IPS-20b (cell line): Measurements from ENCODE around the gene CIAO2A.
"Not testable (repeated sequence)": the region's sequence is repeated elsewhere in the genome, so short reads cannot be mapped to it uniquely, and the experiment has no call there.

Experiments used
- H3K27ac ChIP-seq: one replicate; pipeline ENCODE4 v1.5.1; 2013; ENCODE audit warnings: low read length
- H3K27me3 ChIP-seq: 2 replicates; pipeline ENCODE4 v1.6.1; 2013; ENCODE audit warnings: mild to moderate bottlenecking, low read length, inconsistent platforms; ENCODE audit not compliant: insufficient read depth
- H3K36me3 ChIP-seq: 2 replicates; pipeline ENCODE4 v1.6.1; 2013; ENCODE audit warnings: low read depth, mild to moderate bottlenecking, inconsistent platforms, low read length, moderate library complexity; ENCODE audit not compliant: insufficient read depth
- H3K4me1 ChIP-seq: 2 replicates; pipeline ENCODE4 v1.6.1; 2013; ENCODE audit warnings: mild to moderate bottlenecking, control low read depth, inconsistent platforms, low read length, moderate library complexity; ENCODE audit not compliant: insufficient read depth
- H3K4me3 ChIP-seq: 2 replicates; pipeline ENCODE4 v1.5.1; 2013; ENCODE audit warnings: mild to moderate bottlenecking, low read length, inconsistent platforms
- H3K9ac ChIP-seq: 2 replicates; pipeline ENCODE4 v1.6.1; 2013; ENCODE audit warnings: low read depth, mild to moderate bottlenecking, inconsistent platforms, low read length, moderate library complexity
- H3K9me3 ChIP-seq: 2 replicates; pipeline ENCODE4 v1.6.1; 2013; ENCODE audit warnings: mild to moderate bottlenecking, low read depth, low read length, inconsistent platforms; ENCODE audit not compliant: insufficient read depth

Gene CIAO2A

DNA sequence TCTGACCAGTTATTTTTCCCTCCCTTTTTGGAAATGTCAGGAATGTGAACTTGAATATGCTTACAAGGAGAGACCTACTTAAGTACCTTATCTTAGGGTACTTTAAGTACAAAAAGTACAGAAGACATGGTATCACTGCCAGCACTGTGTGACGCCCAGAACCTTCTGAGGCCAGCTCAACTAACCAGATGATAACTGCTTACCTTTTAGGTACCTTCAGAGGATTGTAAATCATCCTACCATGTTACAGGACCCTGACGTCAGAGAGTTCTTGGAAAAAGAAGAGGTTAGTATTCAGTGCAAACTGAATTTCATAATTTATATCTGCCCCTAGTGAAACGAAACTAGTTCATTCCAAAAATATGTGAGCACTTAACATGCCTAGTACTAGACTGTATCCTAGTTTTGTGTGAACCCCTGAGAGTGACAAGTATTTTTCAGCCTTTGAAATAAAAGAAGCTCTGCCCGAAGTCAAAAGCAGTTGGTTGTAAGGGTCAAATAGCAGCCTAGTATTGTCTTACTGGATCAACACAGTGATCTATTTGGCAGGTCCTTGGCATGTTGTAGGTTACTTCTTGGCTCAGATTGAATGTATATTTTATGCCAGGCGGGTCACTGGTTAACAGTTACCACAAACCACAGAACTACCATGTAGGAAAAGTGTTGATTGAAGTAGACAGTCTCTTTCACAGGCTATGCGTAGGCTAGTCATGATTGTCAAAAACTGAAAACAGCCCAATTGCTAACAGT, 34.1 kb upstream of the CIAO2A start:
- no peak overlapping the region for H3K4me3 ChIP-seq
- H3K27ac ChIP-seq = no peak overlapping the region
- H3K36me3 ChIP-seq = peaks cover 76% of the 10 kb centered on the region
- no peaks in the 10 kb centered on the region for H3K9me3 ChIP-seq
- no peaks in the 10 kb centered on the region for H3K4me1 ChIP-seq
- no peak overlapping the region for H3K9ac ChIP-seq
- no peaks in the 10 kb centered on the region for H3K27me3 ChIP-seq

DNA sequence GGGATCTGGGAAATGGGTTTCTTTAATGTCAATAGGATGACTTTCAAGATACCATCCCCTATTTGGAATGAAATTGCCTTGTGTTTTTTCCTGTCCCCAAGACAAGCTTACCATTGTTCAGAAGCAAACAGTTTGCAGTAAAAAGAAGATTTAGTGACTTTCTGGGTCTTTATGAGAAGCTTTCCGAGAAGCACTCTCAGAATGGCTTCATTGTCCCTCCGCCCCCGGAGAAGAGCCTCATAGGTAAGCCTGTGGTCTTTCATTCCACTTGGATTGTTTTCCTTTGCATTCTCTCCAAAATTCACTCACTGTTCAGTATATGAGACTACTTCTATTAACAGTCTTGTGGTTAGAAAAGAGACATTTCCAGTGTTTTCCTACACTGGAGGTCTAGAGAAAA, 32.3 kb upstream of the CIAO2A start:
- Histone ChIP-seq H3K27ac (no peak overlapping the region), H3K9me3 (no peaks in the 10 kb centered on the region), H3K4me1 (no peaks in the 10 kb centered on the region), H3K36me3 (peaks cover 74% of the 10 kb centered on the region), H3K9ac (no peak overlapping the region), H3K4me3 (no peak overlapping the region), H3K27me3 (no peaks in the 10 kb centered on the region)

DNA sequence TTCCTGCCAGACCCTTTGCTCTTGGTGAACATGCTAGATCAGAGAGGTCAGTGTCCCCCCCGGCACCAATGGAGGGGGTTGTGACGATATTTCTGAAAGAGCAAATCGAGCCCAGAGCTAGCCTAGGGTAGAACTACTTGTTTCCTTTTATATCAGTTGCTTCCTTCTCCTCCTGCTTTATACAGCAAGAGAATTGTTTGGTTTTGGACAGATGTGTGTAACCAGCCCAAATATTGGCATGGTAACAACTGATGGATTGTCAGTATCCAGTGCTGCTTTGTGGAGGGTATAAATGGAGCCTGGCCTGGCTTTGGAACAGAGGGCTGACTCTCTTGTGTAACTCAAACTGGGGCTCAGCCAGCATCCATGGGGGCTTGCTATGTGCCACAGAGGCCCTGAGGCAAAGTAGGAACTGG, 29.3 kb upstream of the CIAO2A start:
- Histone ChIP-seq H3K4me3 (no peak overlapping the region), H3K4me1 (no peaks in the 10 kb centered on the region), H3K27ac (no peak overlapping the region), H3K9ac (no peak overlapping the region), H3K9me3 (no peaks in the 10 kb centered on the region), H3K36me3 (peaks cover 72% of the 10 kb centered on the region), H3K27me3 (no peaks in the 10 kb centered on the region)

DNA sequence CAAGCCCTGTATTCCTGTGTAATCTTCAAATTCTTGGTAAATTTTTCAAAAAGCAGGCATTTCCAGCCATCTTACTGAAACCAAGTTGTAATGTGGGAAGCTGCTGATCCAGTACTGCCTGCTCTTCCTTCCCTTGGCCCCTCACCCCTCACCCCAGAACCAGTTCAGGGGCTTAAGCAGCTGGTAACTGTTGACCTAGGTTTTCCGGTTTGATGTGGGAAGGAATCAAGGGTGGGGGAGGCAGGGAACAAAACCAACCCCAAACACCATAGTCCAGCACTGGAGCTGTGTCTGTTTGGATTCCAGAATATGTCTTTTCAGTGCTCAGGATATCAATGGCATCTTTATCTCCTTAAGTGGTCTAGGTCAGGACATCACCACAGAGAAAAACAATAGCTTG, 28.8 kb upstream of the CIAO2A start:
- H3K36me3 ChIP-seq = peaks cover 72% of the 10 kb centered on the region
- no peak overlapping the region for H3K27ac ChIP-seq
- H3K9ac ChIP-seq = no peak overlapping the region
- no peaks in the 10 kb centered on the region for H3K27me3 ChIP-seq
- no peak overlapping the region for H3K4me3 ChIP-seq
- H3K4me1 ChIP-seq = no peaks in the 10 kb centered on the region
- H3K9me3 ChIP-seq = no peaks in the 10 kb centered on the region

DNA sequence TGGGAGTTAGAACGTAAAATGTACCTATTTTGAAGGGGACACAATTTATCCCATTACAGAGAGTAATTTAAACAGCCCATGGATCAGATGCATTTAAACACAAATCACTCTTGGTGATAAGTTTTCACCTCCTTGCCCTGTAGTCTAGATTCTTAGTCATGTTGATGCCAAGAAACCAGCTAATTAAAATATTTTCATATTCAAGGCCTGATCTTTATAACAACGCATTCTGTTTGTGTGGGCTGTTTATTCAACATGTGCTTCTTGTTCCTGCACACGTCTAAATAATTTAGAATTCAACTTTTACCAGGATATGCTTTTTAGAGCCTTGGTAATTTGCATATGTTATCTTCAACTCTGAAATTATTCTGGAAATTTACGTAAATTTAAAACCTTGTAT, 28.0 kb upstream of the CIAO2A start:
- Histone ChIP-seq H3K4me3 (no peak overlapping the region), H3K4me1 (no peaks in the 10 kb centered on the region), H3K9ac (no peak overlapping the region), H3K27ac (no peak overlapping the region), H3K9me3 (no peaks in the 10 kb centered on the region), H3K36me3 (peaks cover 67% of the 10 kb centered on the region), H3K27me3 (no peaks in the 10 kb centered on the region)

DNA sequence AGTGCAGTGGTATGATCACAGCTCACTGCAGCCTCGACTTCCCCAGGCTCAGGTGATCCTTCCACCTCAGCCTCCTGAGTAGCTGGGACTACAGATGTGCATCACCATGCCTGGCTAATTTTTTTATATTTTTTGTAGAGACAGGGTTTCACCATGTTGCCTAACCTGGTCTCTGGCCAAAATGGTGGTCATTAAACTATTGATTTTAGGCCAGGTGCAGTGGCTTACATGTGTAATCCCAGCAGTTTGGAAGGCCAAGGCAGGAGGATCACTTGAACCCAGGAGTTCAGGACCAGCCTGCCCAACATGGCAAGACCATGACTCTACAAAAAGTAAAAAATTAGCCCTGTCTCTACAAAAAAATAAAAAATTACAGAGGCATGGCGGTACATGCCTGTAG, 26.7 kb upstream of the CIAO2A start:
- H3K4me1 ChIP-seq = not testable (repeated sequence)

DNA sequence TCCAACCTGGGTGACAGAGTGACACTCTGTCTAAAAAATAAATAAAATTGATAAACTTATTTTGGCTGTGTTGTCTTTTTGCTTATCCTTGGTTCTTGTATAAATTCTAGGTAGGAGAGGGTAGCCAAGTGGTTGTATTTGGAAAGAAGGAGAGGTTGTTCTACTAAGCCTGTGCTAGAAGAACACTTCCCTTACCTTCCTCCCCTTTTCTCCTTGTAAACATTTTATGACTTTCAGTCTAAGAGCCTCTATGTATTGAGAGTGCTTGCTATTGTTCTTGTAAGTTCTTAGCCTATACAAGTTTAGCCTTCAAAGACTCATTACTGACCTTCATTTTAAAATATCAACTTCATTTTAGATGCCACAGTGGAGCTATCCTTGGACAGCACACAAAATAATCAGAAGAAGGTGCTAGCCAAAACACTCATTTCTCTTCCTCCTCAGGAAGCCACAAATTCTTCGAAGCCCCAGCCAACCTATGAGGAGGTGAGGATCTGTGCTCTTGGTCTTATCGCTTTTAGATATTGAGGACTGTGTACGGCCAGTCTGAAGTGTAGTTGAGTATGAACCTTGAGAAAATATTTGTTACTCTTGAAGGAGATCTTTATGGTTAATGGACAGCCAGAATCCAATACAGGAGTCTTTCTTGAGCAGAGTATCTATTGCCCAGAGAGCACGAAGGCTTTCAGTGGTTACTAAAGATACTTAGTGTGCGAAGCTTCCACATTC, 24.3 kb upstream of the CIAO2A start:
- Histone ChIP-seq H3K9ac (no peak overlapping the region), H3K36me3 (peaks cover 88% of the 10 kb centered on the region), H3K4me1 (no peaks in the 10 kb centered on the region), H3K27ac (no peak overlapping the region), H3K9me3 (no peaks in the 10 kb centered on the region), H3K27me3 (no peaks in the 10 kb centered on the region), H3K4me3 (no peak overlapping the region)

More for the DNA sequence above, 26.7 kb upstream of the CIAO2A start:
- not testable (repeated sequence) for H3K4me3 ChIP-seq, H3K9me3 ChIP-seq, H3K27me3 ChIP-seq, H3K27ac ChIP-seq, H3K9ac ChIP-seq
- H3K36me3 ChIP-seq = peaks cover 80% of the 10 kb centered on the region

DNA sequence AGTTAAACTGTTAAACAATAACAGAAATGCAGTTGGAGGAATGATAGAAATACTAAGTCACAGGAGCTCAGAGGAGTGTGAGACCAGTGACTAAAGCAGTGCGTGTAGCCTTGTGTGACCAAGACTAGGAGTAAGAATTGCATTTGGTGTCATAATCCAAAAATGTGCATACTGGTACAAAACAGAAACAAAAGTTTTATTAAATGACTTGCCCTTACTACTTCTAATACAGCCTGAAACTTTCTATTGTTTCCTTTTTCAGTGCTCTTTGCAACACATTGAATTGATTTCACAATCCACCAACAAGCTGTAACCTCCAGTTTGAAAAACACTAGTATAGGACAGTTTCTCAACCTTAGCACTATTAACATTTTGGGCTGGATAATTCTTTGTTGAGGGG, 19.3 kb upstream of the CIAO2A start:
- no peak overlapping the region for H3K9ac ChIP-seq
- no peak overlapping the region for H3K27ac ChIP-seq

DNA sequence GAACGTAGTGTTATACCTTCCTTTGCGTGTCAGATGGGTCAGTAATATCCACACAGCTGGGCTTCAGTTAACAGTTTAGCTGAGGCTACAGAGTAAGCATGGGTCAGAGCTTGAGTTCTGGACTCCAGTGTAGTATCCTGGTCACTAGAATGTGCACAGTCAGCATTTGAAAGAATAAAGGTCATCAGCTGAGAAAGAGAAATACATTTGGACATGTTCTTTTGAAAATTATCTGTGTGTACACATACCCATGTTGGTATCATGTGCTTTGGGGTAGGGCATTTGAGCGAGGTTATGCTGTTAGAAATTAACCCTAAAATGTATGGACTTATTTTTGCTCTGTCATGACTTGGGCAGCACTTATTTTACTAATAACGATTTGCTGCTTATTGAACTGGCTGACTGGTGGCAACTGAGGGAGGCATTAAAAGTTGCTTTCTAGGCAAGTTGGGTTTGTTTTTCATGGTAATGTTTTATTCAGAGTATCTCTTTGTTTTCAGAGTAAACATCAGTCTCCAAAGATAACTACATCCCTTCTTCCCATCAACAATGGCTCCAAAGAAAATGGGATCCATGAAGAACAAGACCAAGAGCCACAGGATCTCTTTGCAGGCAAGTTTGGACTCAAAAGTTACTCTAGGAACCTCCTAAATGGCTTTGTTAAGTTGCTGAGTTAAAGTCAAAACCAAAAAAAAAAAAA, 18.6 kb upstream of the CIAO2A start:
- Histone ChIP-seq H3K4me3 (no peak overlapping the region), H3K36me3 (peaks cover 46% of the 10 kb centered on the region), H3K27ac (no peak overlapping the region), H3K9me3 (no peaks in the 10 kb centered on the region), H3K27me3 (no peaks in the 10 kb centered on the region), H3K4me1 (no peaks in the 10 kb centered on the region; the same call in 1 of the 2 replicates), H3K9ac (no peak overlapping the region)

More for the DNA sequence above, 19.3 kb upstream of the CIAO2A start:
- H3K4me3 ChIP-seq = no peak overlapping the region
- no peaks in the 10 kb centered on the region; the same call in 1 of the 2 replicates for H3K4me1 ChIP-seq
- H3K27me3 ChIP-seq = no peaks in the 10 kb centered on the region
- H3K36me3 ChIP-seq = peaks cover 50% of the 10 kb centered on the region
- no peaks in the 10 kb centered on the region for H3K9me3 ChIP-seq

DNA sequence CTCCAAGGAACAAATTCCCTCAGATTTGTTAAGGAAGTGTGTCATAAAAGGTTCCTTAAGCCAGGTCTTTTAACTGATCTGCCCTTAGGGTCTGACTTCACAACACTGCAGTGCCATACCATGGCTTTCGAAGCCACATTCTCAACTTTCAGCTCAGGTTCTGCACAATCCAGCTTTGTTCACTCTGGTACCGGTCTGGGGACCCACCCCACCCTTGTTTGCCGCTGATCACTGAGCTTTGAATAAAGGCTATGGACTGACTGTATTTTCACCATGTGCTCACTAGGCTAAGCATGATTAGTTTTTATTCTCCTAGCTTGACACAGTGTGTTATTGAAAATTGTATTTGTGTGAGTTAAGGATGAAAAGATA, 18.0 kb upstream of the CIAO2A start:
- H3K36me3 ChIP-seq = peaks cover 43% of the 10 kb centered on the region
- no peaks in the 10 kb centered on the region; the same call in 1 of the 2 replicates for H3K4me1 ChIP-seq
- no peak overlapping the region for H3K4me3 ChIP-seq
- no peaks in the 10 kb centered on the region for H3K9me3 ChIP-seq
- H3K27ac ChIP-seq = no peak overlapping the region
- H3K27me3 ChIP-seq = no peaks in the 10 kb centered on the region
- no peak overlapping the region for H3K9ac ChIP-seq

DNA sequence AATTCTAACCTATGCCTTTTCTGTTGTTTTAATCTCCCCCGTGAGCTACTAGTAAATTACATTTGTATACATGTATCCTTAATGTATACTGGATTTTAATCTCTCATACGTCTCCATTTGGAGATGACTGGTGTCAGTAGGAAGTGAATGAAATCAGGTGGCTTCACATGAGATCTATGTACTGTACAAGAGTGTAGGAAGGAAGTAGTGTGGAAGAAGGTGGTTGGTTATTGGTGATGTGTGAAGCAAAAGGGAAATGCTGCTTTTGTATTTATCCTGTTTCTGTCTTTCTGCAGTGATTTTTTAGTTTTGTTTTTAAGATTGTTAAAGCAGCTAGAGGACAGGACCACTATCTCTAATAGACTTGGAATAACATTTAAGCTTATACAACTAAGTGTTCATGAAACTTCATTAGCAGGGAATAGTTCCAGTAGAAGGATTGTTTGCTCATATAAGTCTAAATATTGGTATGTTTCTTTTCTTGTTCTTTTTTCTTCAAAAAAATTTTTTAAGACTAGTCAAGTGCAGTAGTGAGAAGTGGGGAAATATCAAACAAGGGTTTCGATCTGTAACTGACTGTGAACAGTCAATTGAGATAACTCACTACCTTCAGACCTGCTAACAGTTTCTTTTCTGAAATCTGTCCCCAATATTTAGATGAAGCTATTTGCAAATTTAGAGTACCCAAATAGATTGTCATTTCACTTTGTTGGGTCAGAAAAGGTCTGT, 17.5 kb upstream of the CIAO2A start:
- Histone ChIP-seq H3K27me3 (no peaks in the 10 kb centered on the region), H3K4me1 (no peaks in the 10 kb centered on the region; the same call in 1 of the 2 replicates), H3K27ac (no peak overlapping the region), H3K36me3 (peaks cover 37% of the 10 kb centered on the region; the same call in 1 of the 2 replicates), H3K9ac (no peak overlapping the region), H3K9me3 (no peaks in the 10 kb centered on the region), H3K4me3 (no peak overlapping the region)
